Measurements from ENCODE around the gene LHPP.

GRCh38 chr10:124529661-124530214, 68.1 kb downstream of the LHPP start:
- no peak for TF ChIP-seq ZFP3 (CRISPR knock-in tag; IDR thresholded peaks at IDR 0.05)
- no peak for TF ChIP-seq TSHZ2 (CRISPR knock-in tag; IDR thresholded peaks at IDR 0.05)
- no peak for TF ChIP-seq PATZ1 (CRISPR knock-in tag; IDR thresholded peaks at IDR 0.05; ENCODE audit: borderline replicate concordance)

Measured in SK-N-SH treated with all-trans-retinoic acid at 6 μM for 48 hours (cell line).